ENCODE measurements around the gene CIB1.
A peak's percentile ranks its signal among the peaks of the same experiment; 100 is the strongest.

The CIB1 gene

DNA sequence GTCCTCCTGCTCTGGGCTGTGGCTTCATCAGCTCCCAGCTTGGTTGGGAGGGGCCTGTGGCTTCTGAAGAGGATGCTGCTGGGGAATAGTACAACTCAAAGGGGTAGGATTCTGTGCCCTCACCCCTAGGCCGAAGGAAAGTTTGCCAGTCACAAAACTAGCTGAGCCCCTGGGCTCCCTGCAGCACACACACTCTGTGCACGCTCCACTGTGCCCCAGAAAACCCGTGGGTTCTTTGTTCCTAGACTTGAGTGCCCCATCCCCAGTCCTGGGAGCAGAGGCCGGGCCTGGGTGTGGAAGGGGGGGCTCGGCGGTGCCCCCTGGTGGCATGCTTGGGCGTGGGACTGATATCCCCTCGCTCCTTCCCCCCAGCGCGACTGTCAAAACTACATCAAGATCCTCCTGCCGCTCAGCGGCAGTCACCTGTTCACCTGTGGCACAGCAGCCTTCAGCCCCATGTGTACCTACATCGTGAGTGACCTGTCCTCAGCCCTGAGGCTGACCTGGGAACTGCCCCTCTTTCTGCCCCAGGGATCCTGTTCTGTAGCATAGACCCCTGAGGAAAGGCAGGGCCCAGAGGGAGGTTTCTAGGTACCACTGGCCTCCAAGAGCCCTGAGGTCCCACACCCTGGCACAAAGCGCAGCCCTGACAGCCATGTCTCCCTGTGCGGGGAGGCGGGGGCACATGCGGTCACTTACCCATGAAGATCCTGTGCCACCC, 14.2 kb downstream of the CIB1 start:
- no peak overlapping the region for H3K27ac ChIP-seq (ENCODE audit: insufficient read depth, low read length, poor library complexity, severe bottlenecking)
- H3K9me3 ChIP-seq (ENCODE audit: control insufficient read depth, low read length), result no peaks in the 10 kb centered on the region
- H3K27me3 ChIP-seq (replicated peaks; ENCODE audit: control insufficient read depth, insufficient read depth, low read length, poor library complexity, severe bottlenecking), result no peaks in the 10 kb centered on the region
- DNase-seq, result peak; percentile 11 to 27 (median 18)
- H3K36me3 ChIP-seq (ENCODE audit: control insufficient read depth, insufficient read depth, low read length), result peaks cover 1% of the 10 kb centered on the region
- no peaks in the 10 kb centered on the region for H3K4me1 ChIP-seq (ENCODE audit: control insufficient read depth, insufficient read depth, low read length, poor library complexity, severe bottlenecking)
- no peak overlapping the region for H3K4me3 ChIP-seq (ENCODE audit: insufficient read depth, low read depth, low read length, poor library complexity, severe bottlenecking)

DNA sequence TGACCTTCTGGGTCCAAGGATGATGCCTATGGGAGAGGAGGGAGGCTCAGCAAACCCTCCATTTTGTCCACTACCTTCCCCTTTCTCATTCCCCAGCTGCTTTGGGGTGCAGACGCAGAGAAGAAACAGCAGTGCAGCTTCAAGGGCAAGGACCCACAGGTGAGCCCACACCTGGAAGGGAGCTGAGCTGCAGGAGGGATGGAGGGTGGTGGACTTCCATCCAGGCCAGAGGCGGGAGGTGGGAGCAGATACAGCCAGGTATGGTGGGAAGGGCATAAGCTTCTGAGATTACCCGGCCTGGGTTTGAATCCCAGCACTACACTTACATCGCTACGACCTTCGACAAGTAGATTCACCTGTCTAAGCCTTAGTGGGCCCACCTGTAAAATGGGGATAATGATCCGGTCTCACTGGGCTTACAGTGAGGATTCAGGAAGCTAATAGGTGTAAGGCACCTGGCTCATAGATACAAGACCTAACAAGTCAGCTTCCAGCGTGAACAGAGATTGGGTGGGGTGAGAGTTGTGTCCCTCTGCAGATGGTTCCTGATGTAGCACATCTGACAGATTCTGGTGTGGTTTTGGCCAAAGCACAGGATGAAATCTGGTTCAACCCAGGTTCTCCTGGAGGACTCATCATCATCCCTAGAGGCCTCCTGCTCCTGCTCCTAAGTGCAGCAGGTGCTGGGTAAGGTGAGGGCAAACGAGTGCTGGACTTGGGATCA, 15.9 kb downstream of the CIB1 start:
- H3K27me3 ChIP-seq (replicated peaks; ENCODE audit: control insufficient read depth, insufficient read depth, low read length, poor library complexity, severe bottlenecking), result no peaks in the 10 kb centered on the region
- H3K4me1 ChIP-seq (ENCODE audit: control insufficient read depth, insufficient read depth, low read length, poor library complexity, severe bottlenecking), result no peaks in the 10 kb centered on the region
- H3K4me3 ChIP-seq (ENCODE audit: insufficient read depth, low read depth, low read length, poor library complexity, severe bottlenecking), result no peak overlapping the region
- H3K36me3 ChIP-seq (ENCODE audit: control insufficient read depth, insufficient read depth, low read length), result no peaks in the 10 kb centered on the region
- DNase-seq, result no peak
- H3K27ac ChIP-seq (ENCODE audit: insufficient read depth, low read length, poor library complexity, severe bottlenecking), result no peak overlapping the region
- H3K9me3 ChIP-seq (ENCODE audit: control insufficient read depth, low read length), result no peaks in the 10 kb centered on the region

DNA sequence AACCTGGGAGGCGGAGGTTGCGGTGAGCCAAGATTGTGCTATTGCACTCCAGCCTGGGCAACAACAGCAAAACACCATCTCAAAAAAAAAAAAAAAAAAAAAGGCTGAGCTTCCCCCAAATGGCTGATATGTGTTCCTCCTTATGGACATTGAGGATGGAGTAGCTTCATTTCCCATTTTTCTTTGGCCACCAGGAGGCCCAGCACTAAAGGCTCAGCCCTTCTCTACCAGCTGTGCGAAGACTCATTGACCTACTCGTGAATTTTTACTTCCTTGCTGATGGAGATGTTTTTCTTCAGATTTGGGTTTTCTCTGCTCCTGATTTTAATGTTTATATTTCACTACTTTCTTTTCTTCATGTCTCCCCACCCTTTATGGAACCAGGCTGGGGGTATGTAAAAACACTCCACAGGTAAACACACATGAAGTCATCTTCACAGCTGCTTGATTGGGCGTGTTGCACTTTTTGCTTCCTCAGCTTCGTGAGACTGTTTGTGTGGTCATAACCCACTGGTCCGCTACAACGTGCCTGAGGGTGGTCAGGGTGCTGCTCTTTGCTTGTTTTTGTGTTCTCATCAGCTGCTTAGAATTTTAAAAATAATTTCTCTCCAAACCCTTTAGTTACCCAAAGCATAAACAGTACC, 19.1 kb downstream of the CIB1 start:
- no peak overlapping the region for H3K27ac ChIP-seq (ENCODE audit: insufficient read depth, low read length, poor library complexity, severe bottlenecking)
- H3K27me3 ChIP-seq (replicated peaks; ENCODE audit: control insufficient read depth, insufficient read depth, low read length, poor library complexity, severe bottlenecking), result no peaks in the 10 kb centered on the region
- H3K4me1 ChIP-seq (ENCODE audit: control insufficient read depth, insufficient read depth, low read length, poor library complexity, severe bottlenecking), result peaks cover 9% of the 10 kb centered on the region
- H3K9me3 ChIP-seq (ENCODE audit: control insufficient read depth, low read length), result no peaks in the 10 kb centered on the region
- H3K4me3 ChIP-seq (ENCODE audit: insufficient read depth, low read depth, low read length, poor library complexity, severe bottlenecking), result no peak overlapping the region
- DNase-seq, result no peak
- no peaks in the 10 kb centered on the region for H3K36me3 ChIP-seq (ENCODE audit: control insufficient read depth, insufficient read depth, low read length)

DNA sequence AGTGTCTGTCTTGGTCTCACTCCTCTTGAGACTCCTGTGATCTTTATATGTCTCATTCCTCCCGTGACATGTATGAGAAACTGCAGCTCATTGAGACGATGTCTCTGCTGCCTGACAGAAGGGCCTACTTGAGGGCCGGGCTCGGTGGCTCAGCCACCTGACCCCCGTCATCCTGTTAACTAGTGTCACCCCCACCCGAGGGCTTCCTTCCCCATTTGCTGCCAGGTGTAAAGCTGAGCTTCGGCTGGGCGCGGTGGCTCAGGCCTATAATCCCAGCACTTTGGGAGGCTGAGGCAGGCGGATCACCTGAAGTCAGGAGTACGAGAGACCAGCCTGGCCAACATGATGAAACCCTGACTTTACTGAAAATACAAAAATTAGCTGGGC, 19.9 kb downstream of the CIB1 start:
- H3K36me3 ChIP-seq (ENCODE audit: control insufficient read depth, insufficient read depth, low read length), result no peaks in the 10 kb centered on the region

DNA sequence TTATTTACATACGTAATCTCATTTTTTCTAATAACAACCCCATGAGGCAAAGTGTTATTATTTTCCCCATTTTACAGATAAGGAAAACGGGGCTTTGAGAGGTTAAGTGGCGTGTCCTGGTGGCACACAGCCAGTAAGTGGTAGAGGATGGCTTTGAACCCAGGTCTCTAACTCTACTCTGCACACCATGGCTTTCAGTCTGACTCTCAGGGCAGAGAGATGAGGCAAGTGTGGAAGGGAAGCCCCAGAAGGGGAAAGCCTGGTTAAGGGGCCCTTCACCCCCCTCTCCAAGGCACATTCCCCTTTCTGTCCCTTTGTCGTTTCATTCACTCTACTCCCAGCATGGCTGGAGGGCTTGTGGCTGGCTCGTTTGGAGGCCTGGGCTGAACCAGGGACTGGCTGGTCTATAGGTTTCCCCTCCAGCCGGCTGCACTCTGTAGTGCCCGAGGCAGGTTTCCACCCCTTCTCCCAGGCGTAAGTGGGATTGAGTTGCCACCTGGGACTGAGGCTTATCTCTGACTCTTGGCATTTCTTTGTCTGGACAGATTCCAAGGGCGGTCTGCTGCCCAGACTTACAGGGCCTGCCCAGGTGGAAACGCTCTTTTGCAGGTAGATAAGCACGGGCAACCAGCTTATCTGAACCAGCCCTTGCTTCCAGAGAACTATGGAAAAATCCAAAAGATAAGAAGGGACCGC, 20.5 kb downstream of the CIB1 start:
- H3K9me3 ChIP-seq (ENCODE audit: control insufficient read depth, low read length), result no peaks in the 10 kb centered on the region
- no peak for DNase-seq
- H3K36me3 ChIP-seq (ENCODE audit: control insufficient read depth, insufficient read depth, low read length), result no peaks in the 10 kb centered on the region
- H3K27ac ChIP-seq (ENCODE audit: insufficient read depth, low read length, poor library complexity, severe bottlenecking), result no peak overlapping the region
- H3K27me3 ChIP-seq (replicated peaks; ENCODE audit: control insufficient read depth, insufficient read depth, low read length, poor library complexity, severe bottlenecking), result no peaks in the 10 kb centered on the region
- peaks cover 9% of the 10 kb centered on the region for H3K4me1 ChIP-seq (ENCODE audit: control insufficient read depth, insufficient read depth, low read length, poor library complexity, severe bottlenecking)
- H3K4me3 ChIP-seq (ENCODE audit: insufficient read depth, low read depth, low read length, poor library complexity, severe bottlenecking), result no peak overlapping the region

More for the DNA sequence above, 19.9 kb downstream of the CIB1 start:
- Histone ChIP-seq H3K27ac (ENCODE audit: insufficient read depth, low read length, poor library complexity, severe bottlenecking) (no peak overlapping the region), H3K4me1 (ENCODE audit: control insufficient read depth, insufficient read depth, low read length, poor library complexity, severe bottlenecking) (peaks cover 9% of the 10 kb centered on the region), H3K4me3 (ENCODE audit: insufficient read depth, low read depth, low read length, poor library complexity, severe bottlenecking) (no peak overlapping the region), H3K9me3 (ENCODE audit: control insufficient read depth, low read length) (no peaks in the 10 kb centered on the region), H3K27me3 (replicated peaks; ENCODE audit: control insufficient read depth, insufficient read depth, low read length, poor library complexity, severe bottlenecking) (no peaks in the 10 kb centered on the region)
- DNase-seq, result no peak

DNA sequence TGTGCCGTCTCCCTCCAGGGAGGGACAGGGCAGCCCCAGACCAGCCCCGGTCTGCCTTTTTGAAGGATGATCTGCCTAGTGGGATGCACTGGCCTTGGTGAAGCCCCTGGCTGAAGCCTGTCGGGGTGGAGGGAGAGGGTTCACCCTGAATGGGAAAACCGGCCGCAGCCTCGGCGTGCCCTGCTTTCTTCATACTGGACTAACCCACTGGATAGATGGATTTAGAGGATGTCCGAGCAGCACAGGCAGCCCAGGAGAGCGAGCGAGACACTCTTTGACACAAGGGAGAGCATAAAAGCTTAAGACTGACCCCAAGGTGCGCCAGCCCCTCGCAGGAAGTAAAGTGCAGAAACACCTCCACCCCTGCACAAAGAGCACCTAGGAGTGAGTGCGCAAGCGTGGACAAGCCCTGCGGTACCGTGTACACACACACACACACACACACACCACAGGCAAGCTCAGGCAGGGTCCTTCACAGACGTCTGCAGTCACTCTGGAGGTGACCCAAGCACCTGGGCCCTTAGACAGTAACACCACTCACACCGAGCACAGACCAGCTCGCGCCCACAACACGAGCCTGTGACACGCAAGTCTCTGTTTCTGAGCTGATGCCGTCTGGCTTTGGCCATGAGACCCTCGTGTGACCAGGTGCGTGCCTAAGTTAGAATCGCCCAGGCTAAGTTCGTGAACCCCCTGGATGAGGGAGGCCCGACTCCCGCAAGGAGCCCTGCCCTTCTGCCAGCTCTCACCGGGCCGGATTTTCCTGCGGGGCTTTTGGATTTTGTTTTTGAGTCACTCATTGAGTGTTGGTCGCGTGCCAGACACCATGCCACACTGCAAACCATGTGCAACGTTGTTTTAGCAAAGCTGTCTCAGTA, 21.3 kb downstream of the CIB1 start:
- H3K27me3 ChIP-seq (replicated peaks; ENCODE audit: control insufficient read depth, insufficient read depth, low read length, poor library complexity, severe bottlenecking), result no peaks in the 10 kb centered on the region
- peaks cover 9% of the 10 kb centered on the region for H3K4me1 ChIP-seq (ENCODE audit: control insufficient read depth, insufficient read depth, low read length, poor library complexity, severe bottlenecking)
- DNase-seq, result no peak
- H3K4me3 ChIP-seq (ENCODE audit: insufficient read depth, low read depth, low read length, poor library complexity, severe bottlenecking), result no peak overlapping the region
- H3K27ac ChIP-seq (ENCODE audit: insufficient read depth, low read length, poor library complexity, severe bottlenecking), result no peak overlapping the region
- no peaks in the 10 kb centered on the region for H3K9me3 ChIP-seq (ENCODE audit: control insufficient read depth, low read length)
- no peaks in the 10 kb centered on the region for H3K36me3 ChIP-seq (ENCODE audit: control insufficient read depth, insufficient read depth, low read length)

DNA sequence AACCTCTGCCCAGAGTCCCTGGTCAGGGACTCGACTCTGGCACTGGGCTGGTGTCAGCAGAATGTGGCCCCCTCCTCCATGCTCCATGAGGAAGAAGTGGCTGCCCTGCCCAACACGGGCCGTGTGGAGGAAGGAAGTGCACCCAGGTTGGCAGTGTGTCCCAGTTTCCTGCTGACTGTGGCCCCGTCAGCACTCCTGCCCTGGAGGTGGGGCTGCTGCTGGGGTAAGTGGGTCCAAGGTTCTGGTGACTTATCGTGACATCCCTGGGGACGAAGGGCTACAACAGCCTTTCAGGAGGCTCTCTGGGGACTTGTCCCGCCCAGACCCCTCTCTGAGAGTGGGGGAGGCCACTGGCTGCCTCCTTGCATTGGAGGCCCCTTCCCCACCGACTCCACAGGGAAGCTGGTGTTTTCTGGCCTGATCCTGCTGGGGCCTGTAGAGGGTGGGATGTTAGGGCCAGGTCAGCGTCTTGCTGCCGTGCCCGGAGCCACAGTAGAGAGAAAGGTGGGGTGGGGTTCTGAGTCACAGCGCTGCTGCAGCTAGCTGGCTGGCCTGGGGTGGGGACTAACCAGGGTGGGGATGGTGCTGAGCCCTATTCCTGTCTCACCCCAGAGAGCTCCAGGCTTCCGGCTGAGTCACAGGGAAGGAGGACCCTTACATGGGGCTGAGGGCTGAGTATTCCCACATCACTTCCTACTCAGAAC, 22.1 kb downstream of the CIB1 start:
- Histone ChIP-seq H3K27me3 (replicated peaks; ENCODE audit: control insufficient read depth, insufficient read depth, low read length, poor library complexity, severe bottlenecking) (no peaks in the 10 kb centered on the region), H3K9me3 (ENCODE audit: control insufficient read depth, low read length) (no peaks in the 10 kb centered on the region), H3K27ac (ENCODE audit: insufficient read depth, low read length, poor library complexity, severe bottlenecking) (no peak overlapping the region), H3K36me3 (ENCODE audit: control insufficient read depth, insufficient read depth, low read length) (no peaks in the 10 kb centered on the region), H3K4me1 (ENCODE audit: control insufficient read depth, insufficient read depth, low read length, poor library complexity, severe bottlenecking) (peaks cover 9% of the 10 kb centered on the region), H3K4me3 (ENCODE audit: insufficient read depth, low read depth, low read length, poor library complexity, severe bottlenecking) (no peak overlapping the region)
- DNase-seq, result no peak

DNA sequence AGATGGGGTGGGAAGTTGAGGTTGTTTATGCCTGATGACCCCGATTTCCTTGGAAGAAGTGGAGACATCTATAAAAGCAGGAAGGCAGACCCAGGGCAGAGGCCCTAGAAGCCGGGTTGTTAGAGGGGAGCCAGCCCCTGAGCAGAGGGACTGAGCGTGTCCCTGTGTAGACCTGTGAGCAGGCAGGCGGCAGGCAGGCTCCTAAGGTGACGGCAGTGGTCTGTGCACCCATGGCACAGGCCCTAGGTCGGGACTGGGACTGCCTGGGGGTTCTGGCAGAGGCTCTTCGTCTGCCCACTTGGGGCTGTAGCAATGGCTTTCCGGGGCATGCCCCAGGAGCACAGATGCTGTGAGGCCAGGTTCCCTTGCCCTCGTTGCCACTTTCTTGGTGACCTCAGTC, 22.7 kb downstream of the CIB1 start:
- no peak overlapping the region for H3K27ac ChIP-seq (ENCODE audit: insufficient read depth, low read length, poor library complexity, severe bottlenecking)
- no peaks in the 10 kb centered on the region for H3K36me3 ChIP-seq (ENCODE audit: control insufficient read depth, insufficient read depth, low read length)
- peaks cover 9% of the 10 kb centered on the region for H3K4me1 ChIP-seq (ENCODE audit: control insufficient read depth, insufficient read depth, low read length, poor library complexity, severe bottlenecking)
- H3K9me3 ChIP-seq (ENCODE audit: control insufficient read depth, low read length), result no peaks in the 10 kb centered on the region
- no peaks in the 10 kb centered on the region for H3K27me3 ChIP-seq (replicated peaks; ENCODE audit: control insufficient read depth, insufficient read depth, low read length, poor library complexity, severe bottlenecking)
- no peak for DNase-seq
- no peak overlapping the region for H3K4me3 ChIP-seq (ENCODE audit: insufficient read depth, low read depth, low read length, poor library complexity, severe bottlenecking)

DNA sequence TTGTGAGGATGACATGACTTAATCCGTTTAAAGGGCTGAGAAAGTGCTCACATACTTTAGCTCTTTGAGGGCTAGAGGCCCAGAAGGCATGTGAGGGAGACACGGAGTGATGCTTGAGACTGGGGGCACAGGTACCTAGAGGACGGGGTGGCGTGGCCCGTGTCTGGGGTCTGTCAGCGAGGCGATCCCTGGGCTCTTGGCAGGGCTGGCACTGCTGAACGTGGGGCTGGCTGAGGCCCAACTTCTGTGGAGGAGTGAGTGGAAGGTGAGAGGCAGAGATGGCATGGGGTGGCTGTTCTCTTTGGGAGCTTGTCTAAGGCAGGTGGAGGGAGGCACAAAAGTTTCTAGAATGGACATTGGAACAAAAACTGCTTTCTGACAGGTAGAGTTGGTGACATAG, 23.1 kb downstream of the CIB1 start:
- Histone ChIP-seq H3K27ac (ENCODE audit: insufficient read depth, low read length, poor library complexity, severe bottlenecking) (no peak overlapping the region), H3K36me3 (ENCODE audit: control insufficient read depth, insufficient read depth, low read length) (no peaks in the 10 kb centered on the region), H3K9me3 (ENCODE audit: control insufficient read depth, low read length) (no peaks in the 10 kb centered on the region), H3K4me3 (ENCODE audit: insufficient read depth, low read depth, low read length, poor library complexity, severe bottlenecking) (no peak overlapping the region), H3K27me3 (replicated peaks; ENCODE audit: control insufficient read depth, insufficient read depth, low read length, poor library complexity, severe bottlenecking) (no peaks in the 10 kb centered on the region), H3K4me1 (ENCODE audit: control insufficient read depth, insufficient read depth, low read length, poor library complexity, severe bottlenecking) (peaks cover 9% of the 10 kb centered on the region)
- no peak for DNase-seq
